Gastroesophageal sphincter (tissue), 3 donors: ENCODE data around the gene PSMD5.

Experiments
- CTCF ChIP-seq, 4 experiments: fragments of 200-600 bp in 2 of 4; fragments of 450-650 bp in 2 of 4; sonication (generic) in 1 of 4; IDR thresholded peaks; one replicate each; pipeline ENCODE4 v1.5.1; 2017 to 2019; ENCODE audit warnings: antibody characterized with exemption in 4 of 4, mild to moderate bottlenecking in 2 of 4, moderate library complexity in 2 of 4
- EP300 ChIP-seq: sonication (generic); formaldehyde crosslinking; IDR thresholded peaks from one replicate; pipeline ENCODE4 v1.6.1; 2017; ENCODE audit warnings: antibody characterized with exemption, mild to moderate bottlenecking
- POLR2A ChIP-seq, 2 donors: fragments of 450-650 bp; IDR thresholded peaks; one replicate each; pipeline ENCODE4 v1.6.1; 2017; ENCODE audit warnings: antibody characterized with exemption in 2 of 2, mild to moderate bottlenecking in 2 of 2, moderate library complexity in 1 of 2
- POLR2AphosphoS5 ChIP-seq: sonication (generic); formaldehyde crosslinking; IDR thresholded peaks from one replicate; pipeline ENCODE4 v1.6.1; 2017; ENCODE audit warnings: antibody characterized with exemption

- no peak for TF ChIP-seq CTCF (IDR thresholded peaks at IDR 0.05)
- no peak for TF ChIP-seq EP300
- TF ChIP-seq POLR2A (IDR thresholded peaks at IDR 0.05) = no peak
- no peak for TF ChIP-seq POLR2AphosphoS5
These were observed 65.9 kb downstream of the PSMD5 start for GRCh38 chr9:120776788-120777187.
